HEK293T (cell line): ENCODE measurements around the gene EIF4G3.

Experiments used
- CTCF ChIA-PET: fragments of 350-600 bp; formaldehyde crosslinking; extraction: SDS; loops from one replicate; lab custom pipeline; 2021; ENCODE audit warnings: antibody characterized with exemption, inconsistent platforms; lab: Yijun Ruan, JAX
- POLR2A ChIA-PET: fragments of 350-600 bp; formaldehyde crosslinking; extraction: SDS; loops from one replicate; lab custom pipeline; 2020; ENCODE audit warnings: antibody characterized with exemption, inconsistent platforms; lab: Yijun Ruan, JAX
- DNase-seq: peaks from one replicate; pipeline ENCODE4 v3.0.0; 2012; ENCODE audit warnings: mixed read lengths; ENCODE audit errors: extremely low spot score
- ARNT ChIP-seq: fragments of 450-650 bp; IDR thresholded peaks from 2 replicates; pipeline ENCODE4 v1.6.1; 2017; ENCODE audit warnings: mild to moderate bottlenecking
- BHLHE40 ChIP-seq: fragments of 450-650 bp; IDR thresholded peaks from 2 replicates; pipeline ENCODE4 v1.6.1; 2016; ENCODE audit warnings: mild to moderate bottlenecking, moderate library complexity, borderline replicate concordance
- CTBP1 ChIP-seq: fragments of 450-650 bp; IDR thresholded peaks from 2 replicates; pipeline ENCODE4 v1.6.1; 2016; ENCODE audit warnings: borderline replicate concordance
- ELF4 ChIP-seq: fragments of 450-650 bp; IDR thresholded peaks from 2 replicates; pipeline ENCODE4 v1.6.1; 2017; ENCODE audit warnings: antibody characterized with exemption
- FOXA1 ChIP-seq: fragments of 450-650 bp; IDR thresholded peaks from 2 replicates; pipeline ENCODE4 v1.6.1; 2016; ENCODE audit warnings: mild to moderate bottlenecking
- FOXK2 ChIP-seq: fragments of 450-650 bp; IDR thresholded peaks from 2 replicates; pipeline ENCODE4 v1.6.1; 2016; ENCODE audit warnings: mild to moderate bottlenecking
- FOXM1 ChIP-seq: fragments of 450-650 bp; IDR thresholded peaks from 2 replicates; pipeline ENCODE4 v1.6.1; 2017; ENCODE audit warnings: mild to moderate bottlenecking, borderline replicate concordance
- HDGF ChIP-seq: fragments of 450-650 bp; IDR thresholded peaks from 2 replicates; pipeline ENCODE4 v1.6.1; 2017; ENCODE audit warnings: antibody characterized with exemption, borderline replicate concordance
- L3MBTL2 ChIP-seq: fragments of 450-650 bp; conservative IDR thresholded peaks from 2 replicates; pipeline ENCODE4 v1.6.1; 2016; ENCODE audit warnings: mild to moderate bottlenecking
- LEF1 ChIP-seq: fragments of 450-650 bp; IDR thresholded peaks from 2 replicates; pipeline ENCODE4 v1.6.1; 2017; ENCODE audit warnings: mild to moderate bottlenecking, borderline replicate concordance
- NFRKB ChIP-seq: fragments of 450-650 bp; IDR thresholded peaks from 2 replicates; pipeline ENCODE4 v1.6.1; 2016; ENCODE audit warnings: mild to moderate bottlenecking, moderate library complexity
- PKNOX1 ChIP-seq: fragments of 450-650 bp; IDR thresholded peaks from 2 replicates; pipeline ENCODE4 v1.6.1; 2016
- SP1 ChIP-seq: fragments of 450-650 bp; IDR thresholded peaks from 2 replicates; pipeline ENCODE4 v1.6.1; 2017
- SUZ12 ChIP-seq: fragments of 450-650 bp; IDR thresholded peaks from 2 replicates; pipeline ENCODE4 v1.6.1; 2016; ENCODE audit warnings: mild to moderate bottlenecking
- TARDBP ChIP-seq: fragments of 450-650 bp; IDR thresholded peaks from 2 replicates; pipeline ENCODE4 v1.6.1; 2016
- ZNF384 ChIP-seq: fragments of 450-650 bp; IDR thresholded peaks from 2 replicates; pipeline ENCODE4 v1.6.1; 2016

The EIF4G3 gene

GRCh38 chr1:20823845-20824244, 352.9 kb downstream of the EIF4G3 start:
- CTCF ChIA-PET, result no interaction called here
- POLR2A ChIA-PET, result no interaction called here
- no peak for TF ChIP-seq NFRKB
- no peak for DNase-seq

GRCh38 chr1:20821466-20821865, 355.2 kb downstream of the EIF4G3 start:
- DNase-seq, result no peak
- TF ChIP-seq PKNOX1 (no peak), BHLHE40 (no peak), L3MBTL2 (no peak), ZNF384 (no peak), FOXA1 (no peak), TARDBP (no peak), SP1 (no peak), LEF1 (no peak), FOXM1 (no peak), CTBP1 (no peak), FOXK2 (no peak), SUZ12 (no peak), ARNT (no peak), HDGF (no peak), NFRKB (no peak), ELF4 (no peak)
- CTCF ChIA-PET, result no interaction called here
- POLR2A ChIA-PET, result no interaction called here

- CTCF ChIA-PET, result no interaction called here
- POLR2A ChIA-PET, result interaction anchor here (0.8 to 1.3 kb wide), 2 partner anchors 17 to 33 kb away, joined by 3 read pairs; partner anchors contain the start of gene HP1BP3
- TF ChIP-seq ZNF384, result no peak
- no peak for TF ChIP-seq ELF4
- TF ChIP-seq NFRKB, result no peak
- TF ChIP-seq FOXM1, result no peak
- no peak for TF ChIP-seq ARNT
- TF ChIP-seq SUZ12, result no peak
- no peak for TF ChIP-seq SP1
- no peak for TF ChIP-seq CTBP1
- no peak for TF ChIP-seq FOXK2
- TF ChIP-seq FOXA1, result no peak
- no peak for TF ChIP-seq TARDBP
- no peak for TF ChIP-seq LEF1
- no peak for TF ChIP-seq BHLHE40
- TF ChIP-seq L3MBTL2, result no peak
- no peak for TF ChIP-seq PKNOX1
- TF ChIP-seq HDGF, result no peak
Measured at GRCh38 chr1:20819818-20820217, 356.9 kb downstream of the EIF4G3 start.

DNA sequence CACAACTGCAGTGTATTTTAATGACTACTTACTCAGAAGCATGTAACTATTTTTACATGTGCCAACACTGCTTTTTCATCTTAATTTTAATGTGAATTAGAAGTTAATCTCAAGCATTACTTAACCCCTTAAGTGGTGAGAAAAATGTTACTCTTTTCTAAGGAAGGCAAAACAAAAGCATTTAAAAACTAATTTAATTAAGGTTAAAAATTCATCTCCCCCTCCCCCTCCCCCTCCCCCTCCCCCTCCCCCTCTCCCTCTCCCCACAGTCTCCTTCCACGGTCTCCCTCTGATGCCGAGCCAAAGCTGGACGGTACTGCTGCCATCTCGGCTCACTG, 362.2 kb downstream of the EIF4G3 start:
- TF ChIP-seq CTBP1 (no peak), HDGF (no peak), FOXA1 (no peak), ELF4 (no peak), NFRKB (no peak), SUZ12 (no peak), FOXK2 (no peak), ZNF384 (no peak), TARDBP (no peak), L3MBTL2 (no peak), FOXM1 (no peak), BHLHE40 (no peak), PKNOX1 (no peak), SP1 (no peak), LEF1 (no peak)
- ChIA-PET POLR2A (no interaction called here), CTCF (no interaction called here)
- DNase-seq, result no peak

More at GRCh38 chr1:20819818-20820217, 356.9 kb downstream of the EIF4G3 start:
- no peak for DNase-seq

GRCh38 chr1:20811916-20812315, 364.8 kb downstream of the EIF4G3 start:
- DNase-seq, result no peak
- ChIA-PET POLR2A (interaction anchor here (1.0 kb wide), 1 partner anchor 26 kb away, joined by 4 read pairs; no protein-coding TSS in a partner anchor), CTCF (interaction anchor here (0.6 kb wide), 1 partner anchor 19 kb away, joined by 3 read pairs; no protein-coding TSS in a partner anchor)
- no peak for TF ChIP-seq CTBP1
- TF ChIP-seq ELF4, result no peak
- TF ChIP-seq FOXM1, result no peak
- TF ChIP-seq NFRKB, result no peak

- TF ChIP-seq FOXK2, result no peak
- no peak for TF ChIP-seq L3MBTL2
- TF ChIP-seq FOXM1, result no peak
- TF ChIP-seq CTBP1, result no peak
- no peak for TF ChIP-seq SP1
- TF ChIP-seq LEF1, result no peak
- no peak for DNase-seq
- ChIA-PET CTCF (no interaction called here), POLR2A (no interaction called here)
Measured at GRCh38 chr1:20793236-20793635, 383.5 kb downstream of the EIF4G3 start.
